Measurements from ENCODE around the gene RUNX3.

DNA sequence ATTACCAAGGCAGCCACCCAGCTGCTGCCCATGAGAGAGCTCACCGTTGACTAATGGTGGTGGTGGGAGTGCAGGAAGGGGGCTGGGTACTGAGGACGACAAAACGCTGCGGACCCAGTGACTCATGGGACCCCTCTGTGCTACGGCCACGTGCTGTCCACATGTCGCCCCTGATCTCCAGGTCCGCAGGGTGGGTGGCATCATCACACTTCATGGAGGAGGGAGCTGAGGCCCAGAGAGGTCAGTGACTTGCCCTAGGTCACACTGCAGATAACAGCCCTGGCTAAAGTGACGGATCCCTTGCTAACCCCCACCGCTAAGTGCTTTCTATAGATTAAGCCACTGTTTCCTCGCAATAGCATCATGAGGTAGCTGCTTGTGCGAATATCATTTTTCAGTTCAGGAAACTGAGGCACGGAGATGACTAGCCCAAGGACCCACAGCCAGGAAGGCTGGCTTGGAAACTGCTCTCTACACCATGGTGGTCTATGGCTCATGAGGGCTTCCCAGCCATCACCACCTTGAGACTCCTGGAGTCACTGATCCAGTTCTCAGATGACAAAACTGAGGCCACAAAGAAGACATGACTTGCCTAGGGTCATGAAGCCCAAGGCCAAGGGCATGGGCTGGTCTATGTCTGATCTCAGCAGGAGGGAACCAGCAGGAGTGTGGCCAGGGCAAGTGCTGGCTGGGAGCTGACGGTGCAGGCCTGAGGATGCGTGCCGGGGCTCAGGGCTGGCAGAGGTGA lies 12.6 kb downstream of the RUNX3 start:
- TF ChIP-seq, protein P1, sequence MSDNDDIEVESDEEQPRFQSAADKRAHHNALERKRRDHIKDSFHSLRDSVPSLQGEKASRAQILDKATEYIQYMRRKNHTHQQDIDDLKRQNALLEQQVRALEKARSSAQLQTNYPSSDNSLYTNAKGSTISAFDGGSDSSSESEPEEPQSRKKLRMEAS (IDR thresholded peaks at IDR 0.05), result no peak
- TF ChIP-seq, protein P2, sequence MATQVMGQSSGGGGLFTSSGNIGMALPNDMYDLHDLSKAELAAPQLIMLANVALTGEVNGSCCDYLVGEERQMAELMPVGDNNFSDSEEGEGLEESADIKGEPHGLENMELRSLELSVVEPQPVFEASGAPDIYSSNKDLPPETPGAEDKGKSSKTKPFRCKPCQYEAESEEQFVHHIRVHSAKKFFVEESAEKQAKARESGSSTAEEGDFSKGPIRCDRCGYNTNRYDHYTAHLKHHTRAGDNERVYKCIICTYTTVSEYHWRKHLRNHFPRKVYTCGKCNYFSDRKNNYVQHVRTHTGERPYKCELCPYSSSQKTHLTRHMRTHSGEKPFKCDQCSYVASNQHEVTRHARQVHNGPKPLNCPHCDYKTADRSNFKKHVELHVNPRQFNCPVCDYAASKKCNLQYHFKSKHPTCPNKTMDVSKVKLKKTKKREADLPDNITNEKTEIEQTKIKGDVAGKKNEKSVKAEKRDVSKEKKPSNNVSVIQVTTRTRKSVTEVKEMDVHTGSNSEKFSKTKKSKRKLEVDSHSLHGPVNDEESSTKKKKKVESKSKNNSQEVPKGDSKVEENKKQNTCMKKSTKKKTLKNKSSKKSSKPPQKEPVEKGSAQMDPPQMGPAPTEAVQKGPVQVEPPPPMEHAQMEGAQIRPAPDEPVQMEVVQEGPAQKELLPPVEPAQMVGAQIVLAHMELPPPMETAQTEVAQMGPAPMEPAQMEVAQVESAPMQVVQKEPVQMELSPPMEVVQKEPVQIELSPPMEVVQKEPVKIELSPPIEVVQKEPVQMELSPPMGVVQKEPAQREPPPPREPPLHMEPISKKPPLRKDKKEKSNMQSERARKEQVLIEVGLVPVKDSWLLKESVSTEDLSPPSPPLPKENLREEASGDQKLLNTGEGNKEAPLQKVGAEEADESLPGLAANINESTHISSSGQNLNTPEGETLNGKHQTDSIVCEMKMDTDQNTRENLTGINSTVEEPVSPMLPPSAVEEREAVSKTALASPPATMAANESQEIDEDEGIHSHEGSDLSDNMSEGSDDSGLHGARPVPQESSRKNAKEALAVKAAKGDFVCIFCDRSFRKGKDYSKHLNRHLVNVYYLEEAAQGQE (IDR thresholded peaks at IDR 0.05; ENCODE audit: low read depth), result no peak
- TF ChIP-seq CTCF (IDR thresholded peaks at IDR 0.05 in 2 of 3, conservative IDR thresholded peaks at IDR 0.05 in 1 of 3; ENCODE audit: borderline replicate concordance in 1 of 3, insufficient read depth in 1 of 3, low read depth in 2 of 3, low read length in 2 of 3) (no peak), CBX3 (IDR thresholded peaks at IDR 0.05; ENCODE audit: low read depth) (no peak), POLR2A (IDR thresholded peaks at IDR 0.05; ENCODE audit: borderline replicate concordance, extremely low read depth, insufficient read depth, insufficient read length) (no peak), ZNF274 (IDR thresholded peaks at IDR 0.05; ENCODE audit: low read depth, low read length) (no peak), EZH2phosphoT487 (IDR thresholded peaks at IDR 0.05; ENCODE audit: borderline replicate concordance) (no peak), YY1 (IDR thresholded peaks at IDR 0.05; ENCODE audit: extremely low read depth, insufficient replicate concordance, low read depth, low read length) (no peak)
